MM.1S (cell line): ENCODE measurements around the gene METTL21A.

Experiments
- DNase-seq: peaks from one replicate; pipeline ENCODE4 v3.0.0-alpha.2; 2015
- H2AFZ ChIP-seq: fragments of 300-600 bp; sonication (generic); 2 replicates; pipeline ENCODE4 v1.6.0; 2016; ENCODE audit warnings: antibody characterized with exemption, low read length
- H3F3A ChIP-seq: fragments of 300-600 bp; sonication (generic); 2 replicates; pipeline ENCODE4 v1.6.1; 2016; ENCODE audit warnings: mild to moderate bottlenecking, antibody characterized with exemption, low read length, moderate library complexity, mixed read lengths; ENCODE audit not compliant: insufficient read depth
- H3K27ac ChIP-seq: fragments of 300-600 bp; sonication (generic); 2 replicates; pipeline ENCODE4 v1.5.1; 2016; ENCODE audit warnings: mild to moderate bottlenecking, low read length
- H3K27me3 ChIP-seq: fragments of 300-600 bp; sonication (generic); replicated peaks from 2 replicates; pipeline ENCODE4 v1.6.0; 2016; ENCODE audit warnings: low read length; ENCODE audit not compliant: insufficient read depth
- H3K36me3 ChIP-seq: fragments of 300-600 bp; sonication (generic); replicated peaks from 2 replicates; pipeline ENCODE4 v1.6.1; 2016; ENCODE audit warnings: mild to moderate bottlenecking, low read length, mixed read lengths; ENCODE audit not compliant: insufficient read depth
- H3K4me1 ChIP-seq: fragments of 300-600 bp; sonication (generic); 2 replicates; pipeline ENCODE4 v1.6.1; 2016; ENCODE audit warnings: low read length, mixed read lengths
- H3K4me2 ChIP-seq: fragments of 300-600 bp; sonication (generic); 2 replicates; pipeline ENCODE4 v1.6.0; 2016; ENCODE audit warnings: low read depth, low read length
- H3K4me3 ChIP-seq: fragments of 300-600 bp; sonication (generic); 2 replicates; pipeline ENCODE4 v1.5.1; 2016; ENCODE audit warnings: low read length, mixed read lengths
- H3K79me2 ChIP-seq: fragments of 300-600 bp; sonication (generic); 2 replicates; pipeline ENCODE4 v1.6.1; 2016; ENCODE audit warnings: mixed run types, low read length, mixed read lengths
- H3K9ac ChIP-seq: fragments of 300-600 bp; sonication (generic); 2 replicates; pipeline ENCODE4 v1.6.1; 2016; ENCODE audit warnings: low read length, mixed read lengths
- H3K9me2 ChIP-seq: fragments of 300-600 bp; sonication (generic); replicated peaks from 2 replicates; pipeline ENCODE4 v1.6.1; 2016; ENCODE audit warnings: mild to moderate bottlenecking, low read length, mixed read lengths; ENCODE audit not compliant: insufficient read depth
- H3K9me3 ChIP-seq: fragments of 300-600 bp; sonication (generic); replicated peaks from 2 replicates; pipeline ENCODE4 v1.6.1; 2016; ENCODE audit warnings: mild to moderate bottlenecking, low read length, mixed read lengths; ENCODE audit not compliant: insufficient read depth
- H4K20me1 ChIP-seq: fragments of 300-600 bp; sonication (generic); 2 replicates; pipeline ENCODE4 v1.6.1; 2016; ENCODE audit warnings: mild to moderate bottlenecking, low read length, moderate library complexity, mixed read lengths; ENCODE audit not compliant: insufficient read depth
- CTCF ChIP-seq: fragments of 300-600 bp; sonication (generic); IDR thresholded peaks from 2 replicates; pipeline ENCODE4 v1.5.1; 2016; ENCODE audit warnings: antibody characterized with exemption, low read length, mixed read lengths
- EZH2 ChIP-seq: fragments of 300-600 bp; sonication (generic); optimal IDR thresholded peaks from 2 replicates; pipeline ENCODE3; 2017; ENCODE audit warnings: low read depth, mild to moderate bottlenecking, antibody characterized with exemption, low read length, mixed read lengths
- EZH2phosphoT487 ChIP-seq: fragments of 300-600 bp; sonication (generic); IDR thresholded peaks from 2 replicates; pipeline ENCODE4 v1.6.1; 2018; ENCODE audit warnings: antibody characterized with exemption, low read length

The METTL21A gene

GRCh38 chr2:207625014-207625907, at the start of gene METTL21A:
METTL21A (minus strand) TSS chr2:207625394; CDS start chr2:207624375, 1,019 bp downstream.
- Histone ChIP-seq H3F3A (peaks cover 41% of the 10 kb centered on the region), H3K27ac (peak within 1 kb of the TSS; percentile 94), H3K36me3 (no peaks in the 10 kb centered on the region), H3K27me3 (no peaks in the 10 kb centered on the region), H3K4me3 (peak within 1 kb of the TSS; percentile 80), H3K9me2 (no peaks in the 10 kb centered on the region), H4K20me1 (no peaks in the 10 kb centered on the region), H3K9me3 (no peaks in the 10 kb centered on the region), H3K4me2 (peak within 1 kb of the TSS; percentile 75), H3K79me2 (peaks cover 7% of the 10 kb centered on the region), H3K9ac (peak within 1 kb of the TSS; percentile 89), H2AFZ (peak within 1 kb of the TSS; percentile 99), H3K4me1 (0 out of 2 replicates have a peak, but pooled peaks cover 4% of the 10 kb centered on the region)
- TF ChIP-seq CTCF (peak; percentile 44), EZH2 (no peak), EZH2phosphoT487 (no peak)
- DNase-seq = peak; percentile 96

GRCh38 chr2:207674826-207675225, 49.6 kb upstream of the METTL21A start:
- no peak for DNase-seq
- H3K9me2 ChIP-seq = no peaks in the 10 kb centered on the region
- no peaks in the 10 kb centered on the region for H3K79me2 ChIP-seq
- H3K4me1 ChIP-seq = no peaks in the 10 kb centered on the region
- no peak overlapping the region for H3K4me3 ChIP-seq
- no peak overlapping the region for H3K9ac ChIP-seq
- H2AFZ ChIP-seq = no peak overlapping the region
- H3K4me2 ChIP-seq = no peak overlapping the region
- no peaks in the 10 kb centered on the region for H3K9me3 ChIP-seq
- H3F3A ChIP-seq = no peaks in the 10 kb centered on the region
- H3K36me3 ChIP-seq = no peaks in the 10 kb centered on the region
- H3K27ac ChIP-seq = no peak overlapping the region
- H3K27me3 ChIP-seq = no peaks in the 10 kb centered on the region
- TF ChIP-seq EZH2phosphoT487 (no peak), CTCF (no peak), EZH2 (no peak)
- no peaks in the 10 kb centered on the region for H4K20me1 ChIP-seq

GRCh38 chr2:207674266-207674774, 49.1 kb upstream of the METTL21A start:
- Histone ChIP-seq H4K20me1 (no peaks in the 10 kb centered on the region), H3K9me2 (no peaks in the 10 kb centered on the region), H2AFZ (no peak overlapping the region), H3K36me3 (no peaks in the 10 kb centered on the region), H3K4me1 (no peaks in the 10 kb centered on the region), H3K79me2 (no peaks in the 10 kb centered on the region), H3K9me3 (no peaks in the 10 kb centered on the region), H3K27ac (no peak overlapping the region), H3F3A (no peaks in the 10 kb centered on the region), H3K4me2 (no peak overlapping the region), H3K9ac (no peak overlapping the region), H3K4me3 (no peak overlapping the region), H3K27me3 (no peaks in the 10 kb centered on the region)
- TF ChIP-seq CTCF (no peak), EZH2phosphoT487 (no peak), EZH2 (no peak)
- DNase-seq = no peak
